AG09309 (cell line): Measurements from ENCODE around the gene KHDRBS2.

Experiments used
- DNase-seq: peaks from one replicate; pipeline ENCODE4 v3.0.0-alpha.2; 2010; ENCODE audit warnings: low read depth
- H3K4me3 ChIP-seq: 2 replicates; pipeline ENCODE4 v1.5.1; 2011; ENCODE audit warnings: mild to moderate bottlenecking, low read depth, low read length, moderate library complexity; ENCODE audit not compliant: control insufficient read depth
- CTCF ChIP-seq: IDR thresholded peaks from 2 replicates; pipeline ENCODE4 v1.5.1; 2011; ENCODE audit warnings: mild to moderate bottlenecking, low read depth, low read length, inconsistent platforms; ENCODE audit not compliant: insufficient read depth, control insufficient read depth; ENCODE audit errors: missing control alignments

Gene KHDRBS2

DNA sequence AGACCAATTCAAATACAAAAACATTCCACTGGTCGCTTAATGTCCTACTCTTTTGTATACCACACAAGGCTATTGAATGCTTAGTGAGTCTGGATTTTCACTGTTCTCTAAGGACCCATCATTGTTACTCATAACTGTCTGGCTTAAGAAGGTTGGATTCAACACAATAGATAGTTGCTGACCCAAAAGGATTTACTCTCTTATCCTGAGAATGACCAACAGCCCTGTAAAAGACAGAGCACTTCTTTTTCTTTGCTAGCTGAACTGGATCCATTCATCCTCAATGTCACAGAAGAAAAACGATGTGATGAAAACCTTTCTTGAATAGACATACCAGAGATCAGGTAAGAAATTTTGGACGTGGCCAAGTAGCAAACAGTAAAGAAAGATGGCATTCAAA is 645.6 kb downstream of the KHDRBS2 start:
- no peak overlapping the region for H3K4me3 ChIP-seq
- TF ChIP-seq CTCF: no peak
- DNase-seq: no peak
